Activated CD4-positive, alpha-beta T cell treated with anti-CD3 and anti-CD28 coated beads for 1 hour (primary cell): ENCODE data around the gene AGPAT2.

Experiments
- DNase-seq: peaks from one replicate; pipeline ENCODE4 v3.0.0-alpha.2; 2020

AGPAT2 gene

GRCh38 chr9:136687721-136688223, 515 bp upstream of the AGPAT2 start:
- no peak for DNase-seq

- DNase-seq: no peak
Observed at GRCh38 chr9:136686534-136686793, 793 bp downstream of the AGPAT2 start.

GRCh38 chr9:136685790-136686533, 1.3 kb downstream of the AGPAT2 start:
- DNase-seq: no peak

- DNase-seq: no peak
Observed at GRCh38 chr9:136685216-136685615, 2.0 kb downstream of the AGPAT2 start.

- no peak for DNase-seq
Observed at GRCh38 chr9:136684799-136685198, 2.5 kb downstream of the AGPAT2 start.

GRCh38 chr9:136684339-136684738, 2.9 kb downstream of the AGPAT2 start:
- DNase-seq: no peak

- DNase-seq: no peak
Observed at GRCh38 chr9:136683755-136684154, 3.5 kb downstream of the AGPAT2 start.

- no peak for DNase-seq
Observed at GRCh38 chr9:136683173-136683745, 4.0 kb downstream of the AGPAT2 start.

GRCh38 chr9:136682710-136683109, 4.5 kb downstream of the AGPAT2 start:
- no peak for DNase-seq

GRCh38 chr9:136681945-136682699, 5.1 kb downstream of the AGPAT2 start:
- DNase-seq: no peak

GRCh38 chr9:136681029-136681428, 6.2 kb downstream of the AGPAT2 start:
- DNase-seq: no peak

- DNase-seq: no peak
Observed at GRCh38 chr9:136679431-136679941, 7.8 kb downstream of the AGPAT2 start.

- no peak for DNase-seq
Observed at GRCh38 chr9:136678624-136679023, 8.6 kb downstream of the AGPAT2 start.

GRCh38 chr9:136678034-136678433, 9.2 kb downstream of the AGPAT2 start:
- no peak for DNase-seq

GRCh38 chr9:136676920-136677686, 10.2 kb downstream of the AGPAT2 start:
- DNase-seq: no peak

GRCh38 chr9:136676297-136676794, 10.9 kb downstream of the AGPAT2 start:
- no peak for DNase-seq

- no peak for DNase-seq
Observed at GRCh38 chr9:136675477-136676296, 11.6 kb downstream of the AGPAT2 start.

GRCh38 chr9:136674786-136675349, 12.4 kb downstream of the AGPAT2 start:
- DNase-seq: no peak

- DNase-seq: no peak
Observed at GRCh38 chr9:136673975-136674785, 13.1 kb downstream of the AGPAT2 start.

- DNase-seq: no peak
Observed at GRCh38 chr9:136673088-136673974, 13.9 kb downstream of the AGPAT2 start.
